ENCODE data around the gene UBN2. TPM values are rescaled to one million over a fixed set of nuclear protein-coding genes. Genes with fewer than 3 reads are reported as not detected.

The UBN2 gene
- total RNA-seq, 3 donors from 2014 or later (not counting 1 experiment from before 2014, with no cell fraction given) = 17.6 to 33.2 (median 21.2) TPM

DNA sequence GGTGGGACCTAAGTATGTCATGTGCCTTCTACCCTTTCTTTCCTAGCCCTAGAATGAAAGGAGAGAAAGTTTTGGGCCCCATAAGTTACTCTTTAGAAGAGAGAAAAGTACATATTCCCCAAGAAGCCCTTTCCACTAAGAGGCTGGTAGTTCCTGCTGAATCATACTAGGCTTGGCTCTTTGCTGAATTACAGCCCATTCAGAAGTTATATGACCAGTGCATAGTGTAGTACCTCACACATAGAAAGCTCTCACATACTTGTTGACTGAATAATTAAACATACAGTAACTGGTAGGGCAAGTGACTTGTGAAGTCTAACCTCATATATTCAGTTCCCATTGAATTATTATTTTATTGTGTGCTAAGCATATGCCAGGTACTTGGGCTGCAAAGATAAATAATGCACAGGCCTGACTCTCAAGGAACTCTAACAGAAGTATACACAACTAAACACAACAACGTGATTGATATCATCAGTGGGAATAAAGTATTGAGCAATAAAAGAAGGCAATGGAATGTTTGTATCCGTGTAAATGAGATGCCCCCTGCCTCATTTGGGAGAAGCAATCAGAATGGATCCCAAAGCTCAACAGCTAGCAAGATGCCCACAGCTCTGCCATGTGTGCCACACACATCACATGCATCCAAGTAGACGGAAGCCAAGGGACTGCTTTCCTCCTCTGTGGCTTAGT lies 38.9 kb upstream of the UBN2 start:
- Mint-ChIP-seq H3K27me3 (ENCODE audit: low read depth in 2 of 2) (no peaks in the 10 kb centered on the region), H3K36me3 (no peaks in the 10 kb centered on the region), H3K4me3 (no peak overlapping the region), H3K27ac (no peak overlapping the region), H3K9me3 (no peaks in the 10 kb centered on the region), H3K4me1 (no peaks in the 10 kb centered on the region)
- DNase-seq (no peak), ATAC-seq (no peak)
- Histone ChIP-seq H3K27me3 (ENCODE audit: control insufficient read depth, insufficient read depth, low read length) (no peaks in the 10 kb centered on the region), H3K9me3 (ENCODE audit: control insufficient read depth, insufficient read depth, low read length) (no peaks in the 10 kb centered on the region), H3K4me3 (ENCODE audit: low read length) (no peak overlapping the region), H3K27ac (ENCODE audit: low read length) (no peak overlapping the region), H3K4me1 (ENCODE audit: control insufficient read depth, insufficient read depth, low read length) (no peaks in the 10 kb centered on the region), H3K36me3 (ENCODE audit: control insufficient read depth, insufficient read depth, low read length) (no peaks in the 10 kb centered on the region)
- intact Hi-C loops (cut with micrococcal nuclease) = no loop called here
- TF ChIP-seq, protein P1, sequence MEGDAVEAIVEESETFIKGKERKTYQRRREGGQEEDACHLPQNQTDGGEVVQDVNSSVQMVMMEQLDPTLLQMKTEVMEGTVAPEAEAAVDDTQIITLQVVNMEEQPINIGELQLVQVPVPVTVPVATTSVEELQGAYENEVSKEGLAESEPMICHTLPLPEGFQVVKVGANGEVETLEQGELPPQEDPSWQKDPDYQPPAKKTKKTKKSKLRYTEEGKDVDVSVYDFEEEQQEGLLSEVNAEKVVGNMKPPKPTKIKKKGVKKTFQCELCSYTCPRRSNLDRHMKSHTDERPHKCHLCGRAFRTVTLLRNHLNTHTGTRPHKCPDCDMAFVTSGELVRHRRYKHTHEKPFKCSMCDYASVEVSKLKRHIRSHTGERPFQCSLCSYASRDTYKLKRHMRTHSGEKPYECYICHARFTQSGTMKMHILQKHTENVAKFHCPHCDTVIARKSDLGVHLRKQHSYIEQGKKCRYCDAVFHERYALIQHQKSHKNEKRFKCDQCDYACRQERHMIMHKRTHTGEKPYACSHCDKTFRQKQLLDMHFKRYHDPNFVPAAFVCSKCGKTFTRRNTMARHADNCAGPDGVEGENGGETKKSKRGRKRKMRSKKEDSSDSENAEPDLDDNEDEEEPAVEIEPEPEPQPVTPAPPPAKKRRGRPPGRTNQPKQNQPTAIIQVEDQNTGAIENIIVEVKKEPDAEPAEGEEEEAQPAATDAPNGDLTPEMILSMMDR (IDR thresholded peaks at IDR 0.05) = no peak
- 50% methylated on average over 2 of the region's 3 CpGs for WGBS (ENCODE audit: insufficient coverage)

DNA sequence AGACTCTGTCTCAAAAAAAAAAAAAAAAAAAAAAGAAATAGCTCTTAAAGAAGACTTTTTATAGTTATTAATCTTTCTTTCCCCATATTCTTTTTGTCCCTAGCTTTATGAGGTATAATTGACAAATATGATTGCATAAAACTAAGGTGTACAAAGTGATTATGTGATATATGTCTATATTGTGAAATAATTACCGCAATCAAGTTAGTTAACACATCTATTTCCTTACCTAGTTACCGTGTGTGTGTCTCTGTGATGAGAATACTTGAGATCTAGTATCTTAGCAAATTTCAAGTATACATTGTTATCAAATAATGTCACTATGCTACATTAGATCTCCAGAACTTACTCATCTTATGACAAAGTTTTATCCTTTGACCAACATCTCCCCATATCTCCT lies 30.7 kb upstream of the UBN2 start:
- no peaks in the 10 kb centered on the region for H3K9me3 ChIP-seq (ENCODE audit: control insufficient read depth, insufficient read depth, low read length)
- intact Hi-C loops (cut with micrococcal nuclease) = no loop called here
- DNase-seq = no peak
- Mint-ChIP-seq H3K4me1 (no peaks in the 10 kb centered on the region), H3K36me3 (peaks cover 5% of the 10 kb centered on the region), H3K27me3 (ENCODE audit: low read depth in 2 of 2) (peaks cover 0 to 8% of the 10 kb centered on the region in 2 donors), H3K9me3 (no peaks in the 10 kb centered on the region), H3K27ac (no peak overlapping the region), H3K4me3 (no peak overlapping the region)
- TF ChIP-seq, protein P1 (IDR thresholded peaks at IDR 0.05) = no peak
- ATAC-seq = no peak
- H3K36me3 ChIP-seq (ENCODE audit: control insufficient read depth, insufficient read depth, low read length) = no peaks in the 10 kb centered on the region
- H3K4me3 ChIP-seq (ENCODE audit: low read length) = no peak overlapping the region
- no peak overlapping the region for H3K27ac ChIP-seq (ENCODE audit: low read length)
- H3K27me3 ChIP-seq (ENCODE audit: control insufficient read depth, insufficient read depth, low read length) = no peaks in the 10 kb centered on the region
- no CpG with 5 or more reads among the region's 2 CpGs for WGBS (ENCODE audit: insufficient coverage)
- H3K4me1 ChIP-seq (ENCODE audit: control insufficient read depth, insufficient read depth, low read length) = no peaks in the 10 kb centered on the region

DNA sequence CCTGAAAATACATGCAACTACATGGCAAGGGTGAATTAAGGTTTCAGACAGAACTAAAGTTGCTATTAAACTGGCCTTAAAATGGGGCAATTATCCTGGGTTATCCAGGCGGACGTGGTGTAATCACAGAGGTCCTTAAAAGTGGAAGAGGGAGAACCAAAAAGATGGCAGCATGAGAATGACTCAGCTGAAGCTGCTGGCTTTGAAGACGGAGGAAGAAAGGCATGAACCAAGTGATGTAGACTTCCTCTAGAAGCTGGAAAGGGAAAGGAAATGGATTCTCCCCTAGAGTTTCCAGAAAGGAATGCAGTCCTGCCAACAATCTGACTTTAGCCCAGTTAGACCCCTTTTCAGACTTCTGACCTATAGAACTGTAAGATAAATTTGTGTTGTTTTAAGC lies 27.0 kb upstream of the UBN2 start:
- H3K9me3 Mint-ChIP-seq = peaks cover 0 to 4% of the 10 kb centered on the region in 2 donors
- H3K27me3 Mint-ChIP-seq (ENCODE audit: low read depth in 2 of 2) = peaks cover 8 to 31% of the 10 kb centered on the region in 2 donors
- H3K4me3 Mint-ChIP-seq = no peak overlapping the region
- H3K4me1 Mint-ChIP-seq = no peaks in the 10 kb centered on the region
- ATAC-seq (no peak), DNase-seq (no peak)
- WGBS (ENCODE audit: insufficient coverage) = 91% methylated on average over 3 of the region's 3 CpGs
- no peak overlapping the region for H3K4me3 ChIP-seq (ENCODE audit: low read length)
- no peak overlapping the region for H3K27ac Mint-ChIP-seq
- no peaks in the 10 kb centered on the region for H3K9me3 ChIP-seq (ENCODE audit: control insufficient read depth, insufficient read depth, low read length)
- H3K27me3 ChIP-seq (ENCODE audit: control insufficient read depth, insufficient read depth, low read length) = no peaks in the 10 kb centered on the region
- TF ChIP-seq, protein P1 (IDR thresholded peaks at IDR 0.05) = no peak
- H3K4me1 ChIP-seq (ENCODE audit: control insufficient read depth, insufficient read depth, low read length) = no peaks in the 10 kb centered on the region
- peaks cover 23% of the 10 kb centered on the region for H3K36me3 Mint-ChIP-seq
- H3K36me3 ChIP-seq (ENCODE audit: control insufficient read depth, insufficient read depth, low read length) = no peaks in the 10 kb centered on the region
- intact Hi-C loops (cut with micrococcal nuclease) = no loop called here
- H3K27ac ChIP-seq (ENCODE audit: low read length) = no peak overlapping the region

DNA sequence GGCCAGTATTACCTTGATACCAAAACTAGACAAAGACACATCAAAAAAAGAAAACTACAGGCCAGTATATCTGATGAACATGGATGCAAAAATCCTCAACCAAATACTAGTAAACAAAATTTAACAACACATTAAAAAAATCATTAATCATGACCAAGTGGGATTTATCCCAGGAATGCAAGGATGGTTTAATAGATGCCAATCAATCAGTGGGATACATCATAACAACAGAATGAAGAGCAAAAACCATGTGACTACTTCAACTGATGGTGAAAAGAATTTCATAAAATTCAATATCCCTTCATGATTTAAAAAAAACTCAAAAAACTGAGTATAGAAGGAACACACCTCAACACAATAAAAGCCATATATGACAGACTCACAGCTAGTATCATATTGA lies 25.2 kb upstream of the UBN2 start:
- Mint-ChIP-seq H3K36me3 (peaks cover 23% of the 10 kb centered on the region), H3K27me3 (ENCODE audit: low read depth in 2 of 2) (peaks cover 22 to 47% of the 10 kb centered on the region in 2 donors), H3K4me1 (no peaks in the 10 kb centered on the region), H3K4me3 (no peak overlapping the region), H3K9me3 (peaks cover 0 to 7% of the 10 kb centered on the region in 2 donors), H3K27ac (no peak overlapping the region)
- H3K9me3 ChIP-seq (ENCODE audit: control insufficient read depth, insufficient read depth, low read length) = no peaks in the 10 kb centered on the region
- H3K27me3 ChIP-seq (ENCODE audit: control insufficient read depth, insufficient read depth, low read length) = no peaks in the 10 kb centered on the region
- TF ChIP-seq, protein P1 (IDR thresholded peaks at IDR 0.05) = no peak
- DNase-seq (no peak), ATAC-seq (no peak)
- H3K4me1 ChIP-seq (ENCODE audit: control insufficient read depth, insufficient read depth, low read length) = no peaks in the 10 kb centered on the region
- H3K36me3 ChIP-seq (ENCODE audit: control insufficient read depth, insufficient read depth, low read length) = no peaks in the 10 kb centered on the region
- intact Hi-C loops (cut with micrococcal nuclease) = no loop called here
- H3K4me3 ChIP-seq (ENCODE audit: low read length) = no peak overlapping the region
- no peak overlapping the region for H3K27ac ChIP-seq (ENCODE audit: low read length)
